SIG-M5 (cell line): ENCODE results near the gene C6orf52.

Experiments
- DNase-seq: peaks from one replicate; lab custom pipeline; 2025; lab: John Stamatoyannopoulos, UW

C6orf52 gene

DNA sequence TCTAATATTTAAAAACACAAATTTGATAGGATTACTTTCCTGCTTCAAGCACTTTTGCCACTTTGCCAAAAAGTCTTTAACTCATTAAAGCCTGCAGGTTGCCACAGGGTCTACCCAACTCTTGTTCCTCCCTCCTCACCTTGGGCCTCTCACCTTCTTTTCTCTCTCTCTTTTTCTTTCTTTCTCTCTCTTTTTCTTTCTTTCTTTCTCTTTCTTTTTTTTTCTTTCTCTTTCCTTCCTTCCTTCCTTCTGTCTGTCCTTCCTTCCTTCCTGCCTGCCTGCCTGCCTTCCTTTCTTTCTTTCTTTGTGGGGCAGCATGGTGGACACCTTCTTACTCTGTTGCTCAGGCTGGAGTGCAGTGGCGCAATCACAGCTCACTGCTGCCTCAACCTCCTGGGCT is 50.2 kb downstream of the C6orf52 start:
- no peak for DNase-seq

DNA sequence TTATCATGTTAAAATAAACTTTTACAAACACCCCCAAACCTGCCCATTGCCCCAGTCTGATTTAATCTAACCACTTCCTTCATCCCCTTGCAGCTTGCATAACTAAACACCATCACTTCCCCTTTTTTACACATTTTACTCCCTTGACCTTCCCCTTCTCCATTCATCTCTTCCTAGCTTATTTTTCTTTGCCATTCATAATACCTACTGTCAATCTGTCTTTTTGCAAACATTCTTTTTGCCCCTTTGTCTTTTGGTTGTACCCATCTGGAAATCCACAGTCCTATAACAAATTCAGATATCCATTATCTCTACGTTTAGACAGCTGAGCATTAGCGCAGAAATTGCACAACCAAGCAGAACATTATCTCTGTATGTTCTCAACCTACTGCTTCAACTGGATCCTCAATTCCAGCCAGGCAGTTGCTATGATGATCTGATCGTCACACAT is 51.2 kb downstream of the C6orf52 start:
- DNase-seq, result peak; percentile 78

DNA sequence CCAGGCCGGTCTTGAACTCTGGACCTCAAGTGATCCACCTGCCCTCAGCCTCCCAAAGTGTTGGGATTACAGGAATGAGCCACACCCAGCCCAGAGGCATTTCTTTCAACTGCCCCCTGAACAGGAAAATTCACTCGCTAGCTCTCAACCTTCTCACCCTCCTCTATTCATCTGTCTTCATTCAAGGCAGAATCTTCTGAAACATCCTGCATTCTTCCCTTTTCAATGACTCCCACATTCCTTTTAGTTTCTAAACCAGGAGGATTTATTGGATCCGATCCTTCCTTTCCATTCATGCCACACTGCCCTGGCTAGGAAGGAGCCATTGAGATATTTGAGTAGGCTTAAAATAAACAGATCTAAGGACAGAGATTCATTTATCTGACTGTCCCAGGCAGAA is 52.9 kb downstream of the C6orf52 start:
- no peak for DNase-seq

DNA sequence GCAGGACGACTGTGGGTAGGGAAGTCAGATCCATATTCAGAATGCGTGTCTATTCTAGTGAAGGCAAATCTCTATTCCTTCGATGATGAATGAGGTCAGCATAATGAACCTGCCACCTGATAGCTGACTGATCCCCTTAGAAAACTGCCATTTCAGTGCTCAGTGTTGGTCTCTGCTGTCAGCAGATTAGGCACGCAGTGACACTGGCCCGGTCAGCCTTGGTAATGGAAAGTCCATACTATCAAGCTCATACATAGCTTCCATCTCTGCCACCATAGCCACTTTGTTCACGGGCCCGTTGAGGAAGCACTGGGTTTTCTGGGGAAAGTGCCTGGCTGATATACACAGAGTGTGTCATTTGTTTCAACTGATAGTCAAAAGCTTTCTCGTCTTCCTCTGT is 54.0 kb downstream of the C6orf52 start:
- DNase-seq, result no peak

DNA sequence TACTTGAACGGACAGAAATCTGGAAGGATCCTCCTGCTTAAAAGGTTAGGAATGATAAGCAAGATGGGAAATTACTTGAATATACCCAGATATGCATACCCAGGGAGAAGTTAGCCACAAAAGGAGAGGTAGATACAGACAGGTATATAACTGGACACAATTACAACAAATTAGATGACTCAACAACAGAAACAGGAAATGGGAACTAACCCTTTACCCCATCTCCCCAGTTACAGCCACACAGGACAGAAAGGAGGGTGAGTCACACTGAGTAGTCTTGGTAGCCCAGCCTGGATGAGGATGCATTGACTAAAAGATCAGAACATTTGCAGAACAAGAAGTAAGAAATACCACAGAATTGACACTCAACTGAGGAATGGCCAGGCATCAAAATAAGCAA is 61.2 kb downstream of the C6orf52 start:
- DNase-seq, result peak; percentile 83

DNA sequence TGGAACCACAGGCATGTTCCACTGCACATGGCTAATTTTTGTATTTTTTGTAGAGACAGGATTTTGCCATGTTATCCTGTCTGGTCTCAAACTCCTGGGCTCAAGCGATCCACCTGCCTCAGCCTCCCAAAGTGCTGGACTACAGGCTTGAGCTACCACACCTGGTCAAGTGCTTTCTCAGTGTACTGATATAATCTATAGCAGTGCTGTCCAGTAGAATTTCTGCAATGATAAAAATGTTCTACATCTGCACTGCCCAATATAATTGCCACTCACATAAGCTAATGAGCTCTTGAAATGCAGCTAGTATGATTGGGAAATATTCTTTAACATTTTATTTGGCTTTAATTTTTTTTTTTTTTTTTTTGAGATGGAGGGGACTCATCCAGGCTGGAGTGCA is 64.2 kb downstream of the C6orf52 start:
- no peak for DNase-seq

DNA sequence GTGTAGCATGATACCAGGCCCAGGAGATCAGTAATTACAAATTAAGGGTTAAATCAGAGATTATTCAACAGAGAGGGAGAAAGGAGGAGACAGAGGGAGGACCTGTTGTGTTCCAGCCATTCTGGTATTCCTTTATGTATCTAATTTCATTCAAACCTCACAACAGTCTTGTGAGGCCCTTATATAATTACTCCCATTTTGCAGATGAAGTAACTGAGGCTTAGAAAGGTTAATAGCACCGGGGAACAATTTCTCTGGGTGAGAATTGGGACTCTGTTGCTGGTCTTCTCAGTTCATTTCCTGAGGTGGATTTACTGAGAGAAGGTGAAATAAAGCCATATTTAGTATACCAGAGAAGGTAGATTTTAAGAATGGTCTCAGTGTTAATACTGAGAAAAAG is 66.6 kb downstream of the C6orf52 start:
- no peak for DNase-seq

DNA sequence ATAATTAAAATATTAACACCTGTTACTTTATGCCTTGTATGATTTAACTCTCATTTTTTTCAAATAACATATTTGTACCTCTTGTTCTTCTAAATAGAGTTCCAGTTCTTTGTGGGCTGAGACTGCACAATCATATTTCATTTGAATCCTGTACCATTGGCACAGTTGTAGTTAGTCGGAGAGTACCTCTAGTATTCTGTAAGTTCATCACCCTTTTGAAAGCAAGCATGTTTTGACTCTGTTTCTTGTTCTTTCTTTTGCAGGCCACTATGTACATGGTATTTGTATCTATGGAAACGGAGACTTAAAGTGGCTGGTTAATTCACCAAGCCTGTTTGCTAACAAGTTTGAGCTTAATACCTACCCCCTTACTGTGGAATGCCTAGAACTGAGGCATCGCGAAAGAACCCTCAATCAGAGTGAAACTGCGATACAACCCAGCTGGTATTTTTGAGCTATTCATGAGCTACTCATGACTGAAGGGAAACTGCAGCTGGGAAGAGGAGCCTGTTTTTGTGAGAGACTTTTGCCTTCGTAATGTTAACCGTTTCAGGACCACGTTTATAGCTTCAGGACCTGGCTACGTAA is 68.2 kb downstream of the C6orf52 start:
- no peak for DNase-seq

DNA sequence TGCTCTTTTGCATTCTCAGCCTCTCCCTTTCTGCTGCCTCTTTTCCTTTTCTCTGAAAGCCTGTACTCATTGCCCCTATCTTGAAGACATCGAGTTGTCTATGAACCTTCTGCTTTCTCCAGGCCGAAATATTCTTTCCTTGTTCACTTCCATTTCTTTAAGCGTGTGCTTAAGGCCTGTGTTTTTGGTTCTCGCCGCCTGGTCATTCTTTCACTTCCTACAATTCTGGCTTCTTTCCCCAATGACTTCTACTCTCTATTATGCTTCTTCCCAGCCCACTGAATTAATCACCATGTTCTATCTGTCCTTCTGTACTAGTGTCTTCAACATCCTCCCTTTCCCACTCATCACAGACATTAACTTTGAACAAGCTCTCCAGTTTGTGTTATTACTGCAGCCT is 69.6 kb downstream of the C6orf52 start:
- no peak for DNase-seq

DNA sequence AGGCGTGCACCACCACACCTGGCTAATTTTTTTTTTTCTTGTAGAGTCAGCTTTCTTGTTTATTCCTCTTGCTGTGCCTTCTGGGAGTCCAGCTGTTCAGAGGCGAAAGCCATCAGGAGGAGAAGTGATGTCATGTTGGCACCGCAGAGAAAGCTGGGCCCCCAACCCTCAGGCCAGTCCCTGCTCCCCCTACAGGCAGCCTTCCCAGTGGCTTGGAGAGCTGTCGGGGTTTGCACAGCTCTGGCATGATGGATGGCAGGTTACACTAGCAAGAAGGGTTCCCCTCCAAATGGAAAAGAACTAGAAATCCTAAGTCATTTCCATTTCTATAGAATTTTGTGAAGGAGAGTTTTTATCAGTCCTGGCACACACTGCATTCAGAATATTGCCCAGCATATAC is 72.6 kb downstream of the C6orf52 start:
- DNase-seq, result no peak
